ELR (cell line): ENCODE results near the gene MED8.
"Not testable (repeated sequence)": the region's sequence is repeated elsewhere in the genome, so short reads cannot be mapped to it uniquely, and the experiment has no call there.

Experiments
- DNase-seq: peaks from one replicate; pipeline ENCODE4 v3.0.0-alpha.2; 2015; ENCODE audit warnings: low read depth

The MED8 gene

GRCh38 chr1:43382027-43382779 is 7.4 kb downstream of the MED8 start:
- no peak for DNase-seq

GRCh38 chr1:43381612-43382011 is 8.0 kb downstream of the MED8 start:
- DNase-seq, result no peak

GRCh38 chr1:43379476-43379875 is 10.1 kb downstream of the MED8 start:
- DNase-seq, result no peak

DNA sequence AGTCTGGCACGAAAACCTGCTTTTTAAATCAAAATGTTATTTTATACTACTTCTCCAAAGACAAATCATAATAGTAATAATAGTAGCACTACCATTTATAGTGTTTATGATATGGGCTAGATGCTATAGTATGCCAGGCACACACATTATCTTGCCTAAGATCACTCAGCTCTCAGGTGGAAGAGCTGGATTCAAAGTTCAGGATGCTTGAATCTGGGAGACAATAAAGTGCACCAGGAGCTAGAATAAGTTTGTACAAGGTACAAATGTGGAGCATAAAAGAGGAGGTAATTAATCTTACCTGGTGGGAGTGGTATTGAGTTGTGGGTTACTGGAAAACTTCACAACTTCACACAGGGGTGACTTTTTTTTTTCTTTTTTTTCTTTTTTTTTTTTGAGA is 11.8 kb downstream of the MED8 start:
- no peak for DNase-seq

DNA sequence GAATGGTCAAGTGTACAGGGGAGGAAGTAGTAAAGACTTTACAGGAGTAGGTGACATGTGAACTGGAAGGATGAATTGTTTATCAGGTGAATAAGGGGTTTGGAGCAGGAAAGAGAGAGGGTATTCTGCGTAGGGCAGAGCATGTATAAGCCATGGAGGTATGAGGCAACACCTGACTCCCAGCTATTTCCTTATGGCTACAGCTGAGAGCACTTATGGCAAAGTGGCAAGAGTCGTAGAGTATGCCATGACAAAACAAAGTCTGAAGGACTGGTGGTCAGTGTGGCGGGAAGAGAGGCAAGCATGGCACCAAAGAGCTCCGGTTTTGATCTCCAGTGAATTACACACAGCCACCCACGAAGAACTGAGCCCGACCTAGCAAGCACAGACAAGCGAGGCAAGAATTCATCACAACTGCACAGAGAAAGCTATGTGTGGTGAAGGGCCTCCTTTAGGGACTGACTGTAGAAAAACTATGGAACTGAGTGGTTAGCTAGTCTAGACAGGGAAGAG is 12.8 kb downstream of the MED8 start:
- no peak for DNase-seq

- peak; percentile 95 for DNase-seq
Observed at GRCh38 chr1:43373066-43373940, 16.3 kb downstream of the MED8 start.

- DNase-seq, result peak; percentile 76
Observed at GRCh38 chr1:43372172-43372571, 17.4 kb downstream of the MED8 start.

GRCh38 chr1:43370564-43370963 is 19.0 kb downstream of the MED8 start:
- no peak for DNase-seq

DNA sequence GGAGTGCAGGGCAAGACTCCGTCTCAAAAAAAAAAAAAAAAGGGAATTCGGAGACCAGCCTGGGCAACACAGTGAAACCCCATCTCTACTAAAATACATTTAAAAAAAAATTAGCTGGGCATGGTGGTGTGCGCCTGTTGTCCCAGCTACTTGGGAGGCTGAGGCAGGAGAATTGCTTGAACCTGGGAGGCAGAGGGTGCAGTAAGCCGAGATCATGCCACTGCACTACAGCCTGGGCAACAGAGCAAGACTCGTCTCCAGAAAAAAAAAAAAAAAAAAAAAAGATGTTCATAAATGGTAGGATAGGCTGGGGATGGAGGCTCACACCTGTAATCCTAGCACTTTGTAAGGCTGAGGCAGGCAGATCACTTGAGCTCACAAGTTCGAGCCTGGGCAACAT is 19.8 kb downstream of the MED8 start:
- not testable (repeated sequence) for DNase-seq

DNA sequence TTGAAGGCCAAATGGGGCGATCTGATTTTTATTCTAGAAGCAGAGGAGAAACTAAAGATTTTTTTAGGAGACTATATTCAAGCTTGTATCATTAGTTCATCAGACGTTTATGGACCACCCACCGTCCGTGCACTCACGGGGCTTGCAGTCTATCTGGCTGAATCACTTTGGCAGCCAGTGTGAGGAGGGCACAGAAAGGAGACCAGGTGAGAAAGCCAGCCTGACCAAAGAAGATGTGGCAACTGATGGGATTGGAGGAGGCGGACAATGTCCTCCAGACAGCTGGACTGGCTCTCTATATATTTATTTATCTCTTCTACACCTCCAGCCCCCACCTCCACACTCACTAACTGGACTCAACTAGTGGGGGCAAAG is 21.0 kb downstream of the MED8 start:
- DNase-seq, result no peak

- peak; percentile 89 for DNase-seq
Observed at GRCh38 chr1:43367904-43368645, 21.5 kb downstream of the MED8 start, which contains the start of gene ELOVL1. Gene ELOVL1, minus strand, starts transcription at chr1:43368011. Its CDS starts 2,402 bp downstream, at chr1:43365609.

- no peak for DNase-seq
Observed at GRCh38 chr1:43367026-43367903, 22.3 kb downstream of the MED8 start.

DNA sequence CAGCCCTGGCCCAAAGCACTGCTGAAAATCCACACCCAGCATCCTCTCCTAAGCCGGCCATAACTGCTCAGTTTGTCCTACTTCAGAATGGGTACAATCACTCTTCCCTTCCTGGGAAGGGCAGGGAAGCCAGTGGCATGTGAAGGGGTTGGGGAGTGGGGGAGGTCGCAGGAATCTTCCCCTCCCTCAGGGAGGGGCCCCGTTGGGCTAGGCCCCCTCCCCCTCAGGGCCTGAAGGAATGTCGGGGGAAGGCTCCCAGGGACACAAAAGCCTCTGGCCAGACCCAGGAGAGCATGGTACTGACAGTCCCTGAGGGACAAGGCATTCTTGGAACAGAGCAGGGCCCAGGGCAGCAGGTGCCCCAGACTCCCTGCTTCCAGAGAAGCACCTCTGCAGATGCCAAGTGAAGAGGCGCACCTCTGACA is 23.0 kb downstream of the MED8 start:
- peak; percentile 25 for DNase-seq

DNA sequence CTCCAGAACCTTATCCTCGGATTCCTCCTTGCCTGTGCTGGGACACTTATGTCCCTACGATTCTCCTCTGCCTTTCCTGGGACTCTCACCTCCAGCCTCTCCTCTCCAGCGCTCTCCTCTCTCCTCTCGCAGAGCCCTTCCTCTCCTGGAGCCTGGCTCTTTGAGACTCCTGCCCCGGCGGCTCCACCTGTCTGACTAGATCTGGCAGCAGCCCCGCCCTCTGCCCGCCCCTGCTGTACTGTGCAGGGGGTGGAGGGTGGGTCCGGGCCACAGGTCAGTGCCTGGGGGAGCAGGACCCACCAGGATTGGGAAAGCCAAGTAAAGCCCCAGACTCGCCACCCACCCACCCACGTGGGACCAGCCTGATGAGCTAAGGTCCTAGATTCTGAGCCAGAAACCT is 23.4 kb downstream of the MED8 start:
- no peak for DNase-seq

GRCh38 chr1:43365678-43366077 is 23.9 kb downstream of the MED8 start:
- DNase-seq, result no peak

DNA sequence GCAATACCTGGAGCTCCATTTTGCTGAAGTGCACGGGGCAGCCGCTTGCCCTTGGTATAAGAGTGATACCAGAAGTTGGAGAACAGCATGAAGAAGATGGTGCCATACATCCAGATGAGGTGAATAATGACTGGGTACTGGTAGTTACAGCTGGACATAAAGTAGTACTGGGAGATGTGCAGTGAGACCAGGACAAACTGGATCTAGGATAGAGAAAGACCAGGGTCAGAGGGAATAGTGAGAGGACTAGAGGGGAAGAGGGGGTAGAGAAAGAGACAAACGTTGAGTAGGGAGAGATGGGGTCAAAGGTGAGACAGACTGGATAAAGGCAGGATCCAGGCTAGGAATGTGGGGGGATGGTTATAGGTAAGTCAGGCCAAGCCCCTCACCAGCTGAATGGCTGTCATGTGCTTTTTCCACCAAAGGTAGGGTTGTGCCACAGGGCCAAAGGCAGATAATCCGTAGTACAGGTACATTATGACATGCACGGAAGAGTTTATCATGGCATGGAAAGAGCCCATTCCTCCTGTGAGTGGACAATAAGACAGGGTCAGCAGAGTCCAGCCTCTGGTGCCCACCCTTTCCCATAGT is 25.6 kb downstream of the MED8 start:
- no peak for DNase-seq

DNA sequence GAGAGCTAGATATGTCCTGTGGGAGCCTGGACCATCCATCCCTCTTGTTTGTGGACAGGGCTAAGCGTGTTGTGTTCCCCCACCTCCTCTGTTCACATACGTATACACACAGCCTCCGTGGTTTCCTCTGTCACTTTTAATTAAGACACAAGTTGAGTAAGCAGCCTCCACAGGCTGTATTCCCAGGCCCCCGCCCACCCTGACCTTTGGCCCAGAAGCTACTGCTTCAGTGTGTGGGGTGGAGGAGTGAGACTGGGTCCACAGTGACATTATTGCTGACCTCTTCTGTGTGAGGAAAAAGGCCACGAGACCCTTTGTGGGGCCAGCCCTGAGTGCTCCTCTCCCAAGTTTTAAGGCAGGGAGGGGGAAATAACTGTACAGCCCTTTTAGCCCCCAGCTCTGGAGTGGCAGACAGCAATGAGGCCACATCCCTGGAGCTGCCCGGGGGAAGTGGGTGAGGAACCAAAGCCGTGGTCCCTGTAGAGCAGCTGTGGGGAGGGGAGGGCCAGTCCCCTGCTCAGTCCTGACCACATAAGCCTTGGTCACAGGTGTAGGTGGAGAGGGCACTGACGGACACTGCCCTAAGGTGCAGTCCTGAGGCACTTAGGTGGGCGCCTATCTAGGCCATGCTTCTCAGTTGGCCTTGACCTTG is 26.2 kb downstream of the MED8 start:
- DNase-seq, result peak; percentile 54

DNA sequence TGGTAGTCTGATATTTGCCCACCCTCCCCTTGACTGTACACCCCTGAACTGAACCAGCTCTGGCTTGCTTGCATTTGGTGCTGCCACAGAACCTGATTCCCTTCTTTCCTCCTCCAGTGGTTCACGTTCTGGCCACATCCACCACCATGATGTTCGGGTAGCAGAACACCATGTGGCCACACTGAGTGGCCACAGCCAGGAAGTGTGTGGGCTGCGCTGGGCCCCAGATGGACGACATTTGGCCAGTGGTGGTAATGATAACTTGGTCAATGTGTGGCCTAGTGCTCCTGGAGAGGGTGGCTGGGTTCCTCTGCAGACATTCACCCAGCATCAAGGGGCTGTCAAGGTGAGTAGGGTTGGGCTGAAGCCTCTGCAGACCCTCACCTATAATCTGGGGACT is 29.0 kb downstream of the MED8 start:
- no peak for DNase-seq

GRCh38 chr1:43359696-43360095 is 29.9 kb downstream of the MED8 start:
- peak; percentile 42 for DNase-seq
